GM23338 (cell line): Measurements from ENCODE around the gene ZNF621. TPM values are rescaled to one million over a fixed set of nuclear protein-coding genes. Genes with fewer than 3 reads are reported as not detected.

ENCODE experiments used
- ATAC-seq: fragments of 200-7000 bp; cut with Tn5 transposase; 3 replicates; pipeline ENCODE4 v1.9.1; 2020
- DNase-seq: peaks from one replicate; pipeline ENCODE4 v3.0.0-alpha.2; 2015; ENCODE audit warnings: low spot score
- H2AFZ ChIP-seq: fragments of 200-600 bp; sonication (generic); 2 replicates; pipeline ENCODE4 v1.8.0; 2016; ENCODE audit warnings: antibody characterized with exemption, mild to moderate bottlenecking, moderate library complexity
- H3F3A ChIP-seq: fragments of 200-600 bp; sonication (generic); replicated peaks from 2 replicates; pipeline ENCODE4 v1.8.0; 2017; ENCODE audit warnings: antibody characterized with exemption, mixed run types, low read depth
- H3K27ac ChIP-seq: fragments of 200-600 bp; sonication (generic); 2 replicates; pipeline ENCODE4 v1.6.1; 2016; ENCODE audit warnings: low read depth
- H3K27me3 ChIP-seq: fragments of 200-600 bp; sonication (generic); 2 replicates; pipeline ENCODE4 v1.8.0; 2016; ENCODE audit warnings: mild to moderate bottlenecking, mixed run types, moderate library complexity; ENCODE audit not compliant: insufficient read depth
- H3K36me3 ChIP-seq: fragments of 200-600 bp; sonication (generic); 2 replicates; pipeline ENCODE4 v1.8.0; 2016; ENCODE audit warnings: mild to moderate bottlenecking; ENCODE audit not compliant: insufficient read depth
- H3K4me1 ChIP-seq: fragments of 200-600 bp; sonication (generic); 2 replicates; pipeline ENCODE4 v1.8.0; 2016; ENCODE audit warnings: mild to moderate bottlenecking, moderate library complexity; ENCODE audit not compliant: insufficient read depth
- H3K4me2 ChIP-seq: fragments of 200-600 bp; sonication (generic); 2 replicates; pipeline ENCODE4 v1.7.1; 2017; ENCODE audit warnings: mixed run types
- H3K4me3 ChIP-seq: fragments of 200-600 bp; sonication (generic); 2 replicates; pipeline ENCODE4 v1.6.1; 2016; ENCODE audit warnings: mixed run types
- H3K79me2 ChIP-seq: fragments of 200-600 bp; sonication (generic); replicated peaks from 2 replicates; pipeline ENCODE4 v1.8.0; 2017; ENCODE audit warnings: mild to moderate bottlenecking; ENCODE audit not compliant: insufficient read depth
- H3K9me2 ChIP-seq: fragments of 200-600 bp; sonication (generic); 2 replicates; pipeline ENCODE4 v1.8.0; 2017; ENCODE audit not compliant: insufficient read depth
- H4K20me1 ChIP-seq: fragments of 200-600 bp; sonication (generic); replicated peaks from 2 replicates; pipeline ENCODE4 v1.8.0; 2017; ENCODE audit warnings: mild to moderate bottlenecking; ENCODE audit not compliant: insufficient read depth
- H3K27ac Mint-ChIP-seq: 2 replicates; pipeline ENCODE4 v1.8.0; 2020; ENCODE audit warnings: inconsistent platforms, mild to moderate bottlenecking, moderate library complexity, mixed read lengths
- H3K27me3 Mint-ChIP-seq: 3 replicates; pipeline ENCODE4 v1.8.0; 2022; ENCODE audit warnings: low read depth, mild to moderate bottlenecking, moderate library complexity, mixed read lengths, inconsistent platforms; ENCODE audit not compliant: insufficient read depth, poor library complexity
- H3K36me3 Mint-ChIP-seq: 3 replicates; pipeline ENCODE4 v1.8.0; 2021; ENCODE audit warnings: low read depth, mild to moderate bottlenecking, inconsistent platforms, moderate library complexity, mixed read lengths
- H3K4me1 Mint-ChIP-seq: 3 replicates; pipeline ENCODE4 v1.8.0; 2020; ENCODE audit warnings: mild to moderate bottlenecking, inconsistent platforms, mixed read lengths
- H3K4me3 Mint-ChIP-seq: 3 replicates; pipeline ENCODE4 v1.8.0; 2021; ENCODE audit warnings: moderate library complexity, mild to moderate bottlenecking, inconsistent platforms, mixed read lengths
- H3K9me3 Mint-ChIP-seq: 3 replicates; pipeline ENCODE4 v1.8.0; 2020; ENCODE audit warnings: moderate library complexity, mild to moderate bottlenecking, inconsistent platforms, mixed read lengths
- CREB1 ChIP-seq: fragments of 250-450 bp; sonication (Bioruptor Pico); IDR thresholded peaks from 2 replicates; pipeline ENCODE4 v1.5.0; 2020; ENCODE audit warnings: low read depth, mild to moderate bottlenecking, moderate library complexity
- CTCF ChIP-seq, 2 experiments: fragments of 200-600 bp in 1 of 2; sonication (generic) in 1 of 2; conservative IDR thresholded peaks; 2 replicates each; pipeline versions ENCODE4 v1.5.1 to v1.6.1; 2016 to 2017; ENCODE audit warnings: antibody characterized with exemption in 2 of 2, low read depth in 2 of 2, mild to moderate bottlenecking in 2 of 2, moderate library complexity in 1 of 2
- ETS1 ChIP-seq: IDR thresholded peaks from 2 replicates; pipeline ENCODE4 v1.6.1; 2016; ENCODE audit warnings: antibody characterized with exemption
- EZH2 ChIP-seq: fragments of 200-600 bp; sonication (generic); IDR thresholded peaks from one replicate; pipeline ENCODE4 v1.8.0; 2017; ENCODE audit warnings: antibody characterized with exemption, mild to moderate bottlenecking, low read depth; ENCODE audit not compliant: unreplicated experiment
- JUNB ChIP-seq: IDR thresholded peaks from one replicate; pipeline ENCODE4 v1.6.1; 2016; ENCODE audit warnings: antibody characterized with exemption; ENCODE audit not compliant: unreplicated experiment
- NANOG ChIP-seq: IDR thresholded peaks from 2 replicates; pipeline ENCODE4 v1.6.1; 2016; ENCODE audit warnings: antibody characterized with exemption, borderline replicate concordance
- POLR2AphosphoS5 ChIP-seq: IDR thresholded peaks from 2 replicates; pipeline ENCODE4 v1.6.1; 2016; ENCODE audit warnings: antibody characterized with exemption, low read depth
- REST ChIP-seq: IDR thresholded peaks from one replicate; pipeline ENCODE4 v1.6.1; 2018; ENCODE audit warnings: antibody characterized with exemption; ENCODE audit not compliant: unreplicated experiment
- STAT1 ChIP-seq: IDR thresholded peaks from one replicate; pipeline ENCODE4 v1.6.1; 2016; ENCODE audit warnings: antibody characterized with exemption; ENCODE audit not compliant: unreplicated experiment
- ZNF114 ChIP-seq: fragments of 250-450 bp; sonication (Bioruptor Pico); IDR thresholded peaks from 2 replicates; pipeline ENCODE4 v1.5.0; 2020; ENCODE audit warnings: mild to moderate bottlenecking, moderate library complexity
- polyA plus RNA-seq: library from polyadenylated mRNA; unstranded; fragments of >200 nt; fragmentation: Nextera tagmentation; extraction: Ambion mirVana; gene quantifications from 2 replicates; pipeline ENCODE4 v1.2.1, GENCODE V29; 2016
- total RNA-seq: library from RNA; depleted of rRNA; stranded (reverse); fragments of >200 nt; shearing (Covaris generic); gene quantifications from 2 replicates; pipeline ENCODE4 v1.2.3, GENCODE V29; 2014

The ZNF621 gene
- total and polyA plus RNA-seq, 2 experiments from 2014 or later: 6.3 to 12.1 TPM

GRCh38 chr3:40550167-40550566, 25.4 kb downstream of the ZNF621 start:
- H3K36me3 Mint-ChIP-seq: peaks cover 8% of the 10 kb centered on the region

GRCh38 chr3:40557575-40558161, 32.9 kb downstream of the ZNF621 start:
- no peak overlapping the region for H3K4me3 Mint-ChIP-seq
- Histone ChIP-seq H3K36me3 (no peaks in the 10 kb centered on the region), H3K9me2 (no peaks in the 10 kb centered on the region; the same call in 1 of the 2 replicates), H3K4me2 (no peak overlapping the region), H3F3A (no peaks in the 10 kb centered on the region), H3K4me3 (no peak overlapping the region), H2AFZ (no peak overlapping the region), H3K27me3 (no peaks in the 10 kb centered on the region), H3K27ac (no peak overlapping the region), H4K20me1 (no peaks in the 10 kb centered on the region), H3K79me2 (no peaks in the 10 kb centered on the region), H3K4me1 (no peaks in the 10 kb centered on the region)
- H3K4me1 Mint-ChIP-seq: no peaks in the 10 kb centered on the region
- DNase-seq: no peak
- peaks cover 6% of the 10 kb centered on the region for H3K27me3 Mint-ChIP-seq
- ATAC-seq: no peak
- no peak overlapping the region for H3K27ac Mint-ChIP-seq
- H3K9me3 Mint-ChIP-seq: peaks cover 42% of the 10 kb centered on the region
- peaks cover 30% of the 10 kb centered on the region for H3K36me3 Mint-ChIP-seq
- TF ChIP-seq ETS1 (no peak), CTCF (conservative IDR thresholded peaks at IDR 0.05; ENCODE audit: low read depth in 2 of 2) (no peak), REST (no peak), POLR2AphosphoS5 (no peak), NANOG (no peak), EZH2 (no peak), STAT1 (no peak), ZNF114 (no peak), JUNB (no peak)

More at GRCh38 chr3:40550167-40550566, 25.4 kb downstream of the ZNF621 start:
- Histone ChIP-seq H2AFZ (no peak overlapping the region), H3K27me3 (no peaks in the 10 kb centered on the region), H3F3A (no peaks in the 10 kb centered on the region), H3K4me3 (no peak overlapping the region), H3K4me2 (no peak overlapping the region), H3K27ac (no peak overlapping the region), H3K9me2 (peaks cover 6% of the 10 kb centered on the region; the same call in 1 of the 2 replicates), H3K4me1 (no peaks in the 10 kb centered on the region), H4K20me1 (no peaks in the 10 kb centered on the region), H3K79me2 (no peaks in the 10 kb centered on the region), H3K36me3 (no peaks in the 10 kb centered on the region; the same call in 1 of the 2 replicates)
- DNase-seq (no peak), ATAC-seq (no peak)
- no peak overlapping the region for H3K27ac Mint-ChIP-seq
- H3K4me1 Mint-ChIP-seq: peaks cover 2% of the 10 kb centered on the region; the same call in 1 of the 3 replicates
- peaks cover 2% of the 10 kb centered on the region for H3K27me3 Mint-ChIP-seq
- peaks cover 17% of the 10 kb centered on the region for H3K9me3 Mint-ChIP-seq
- TF ChIP-seq JUNB (no peak), CREB1 (CRISPR knock-in tag) (no peak), STAT1 (no peak)
- H3K4me3 Mint-ChIP-seq: no peak overlapping the region
